ENCODE measurements around the gene CCDC90B.

DNA sequence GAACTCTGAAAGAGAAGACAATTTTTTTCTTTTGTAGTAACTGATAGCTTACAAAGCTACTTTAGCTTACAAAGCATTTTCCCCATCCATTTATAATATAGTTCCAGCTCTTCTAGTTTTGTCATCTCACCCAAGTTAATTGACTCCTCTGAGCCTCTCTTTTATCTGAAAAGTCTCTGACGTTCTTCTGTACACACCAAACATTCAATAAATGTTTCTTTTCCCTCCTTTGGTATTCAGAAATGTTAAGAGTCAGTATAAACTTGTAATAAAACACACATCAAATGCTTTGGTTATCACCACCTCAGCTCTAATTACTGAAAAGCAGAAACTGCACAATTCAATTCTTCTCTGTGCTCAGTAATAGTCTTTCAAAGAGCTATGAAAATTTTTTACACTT, 5.9 kb downstream of the CCDC90B start:
- TF ChIP-seq, protein P1, sequence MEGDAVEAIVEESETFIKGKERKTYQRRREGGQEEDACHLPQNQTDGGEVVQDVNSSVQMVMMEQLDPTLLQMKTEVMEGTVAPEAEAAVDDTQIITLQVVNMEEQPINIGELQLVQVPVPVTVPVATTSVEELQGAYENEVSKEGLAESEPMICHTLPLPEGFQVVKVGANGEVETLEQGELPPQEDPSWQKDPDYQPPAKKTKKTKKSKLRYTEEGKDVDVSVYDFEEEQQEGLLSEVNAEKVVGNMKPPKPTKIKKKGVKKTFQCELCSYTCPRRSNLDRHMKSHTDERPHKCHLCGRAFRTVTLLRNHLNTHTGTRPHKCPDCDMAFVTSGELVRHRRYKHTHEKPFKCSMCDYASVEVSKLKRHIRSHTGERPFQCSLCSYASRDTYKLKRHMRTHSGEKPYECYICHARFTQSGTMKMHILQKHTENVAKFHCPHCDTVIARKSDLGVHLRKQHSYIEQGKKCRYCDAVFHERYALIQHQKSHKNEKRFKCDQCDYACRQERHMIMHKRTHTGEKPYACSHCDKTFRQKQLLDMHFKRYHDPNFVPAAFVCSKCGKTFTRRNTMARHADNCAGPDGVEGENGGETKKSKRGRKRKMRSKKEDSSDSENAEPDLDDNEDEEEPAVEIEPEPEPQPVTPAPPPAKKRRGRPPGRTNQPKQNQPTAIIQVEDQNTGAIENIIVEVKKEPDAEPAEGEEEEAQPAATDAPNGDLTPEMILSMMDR (conservative IDR thresholded peaks at IDR 0.05; ENCODE audit: low read depth, low read length) = no peak
- TF ChIP-seq EZH2 (IDR thresholded peaks at IDR 0.05; ENCODE audit: borderline replicate concordance, low read depth, low read length, poor library complexity, severe bottlenecking) = no peak
